Right forelimb (tissue), 1 donor: ENCODE results near the gene REXO5.
"Not testable (repeated sequence)": the region's sequence is repeated elsewhere in the genome, so short reads cannot be mapped to it uniquely, and the experiment has no call there.

ENCODE experiments used
- DNase-seq: peaks from one replicate; pipeline ENCODE4 v3.0.0-alpha.2; 2018

Gene REXO5, protein sequence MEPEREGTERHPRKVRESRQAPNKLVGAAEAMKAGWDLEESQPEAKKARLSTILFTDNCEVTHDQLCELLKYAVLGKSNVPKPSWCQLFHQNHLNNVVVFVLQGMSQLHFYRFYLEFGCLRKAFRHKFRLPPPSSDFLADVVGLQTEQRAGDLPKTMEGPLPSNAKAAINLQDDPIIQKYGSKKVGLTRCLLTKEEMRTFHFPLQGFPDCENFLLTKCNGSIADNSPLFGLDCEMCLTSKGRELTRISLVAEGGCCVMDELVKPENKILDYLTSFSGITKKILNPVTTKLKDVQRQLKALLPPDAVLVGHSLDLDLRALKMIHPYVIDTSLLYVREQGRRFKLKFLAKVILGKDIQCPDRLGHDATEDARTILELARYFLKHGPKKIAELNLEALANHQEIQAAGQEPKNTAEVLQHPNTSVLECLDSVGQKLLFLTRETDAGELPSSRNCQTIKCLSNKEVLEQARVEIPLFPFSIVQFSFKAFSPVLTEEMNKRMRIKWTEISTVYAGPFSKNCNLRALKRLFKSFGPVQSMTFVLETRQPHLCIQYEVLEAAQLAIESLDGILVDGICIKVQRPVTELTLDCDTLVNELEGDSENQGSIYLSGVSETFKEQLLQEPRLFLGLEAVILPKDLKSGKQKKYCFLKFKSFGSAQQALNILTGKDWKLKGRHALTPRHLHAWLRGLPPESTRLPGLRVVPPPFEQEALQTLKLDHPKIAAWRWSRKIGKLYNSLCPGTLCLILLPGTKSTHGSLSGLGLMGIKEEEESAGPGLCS

DNA sequence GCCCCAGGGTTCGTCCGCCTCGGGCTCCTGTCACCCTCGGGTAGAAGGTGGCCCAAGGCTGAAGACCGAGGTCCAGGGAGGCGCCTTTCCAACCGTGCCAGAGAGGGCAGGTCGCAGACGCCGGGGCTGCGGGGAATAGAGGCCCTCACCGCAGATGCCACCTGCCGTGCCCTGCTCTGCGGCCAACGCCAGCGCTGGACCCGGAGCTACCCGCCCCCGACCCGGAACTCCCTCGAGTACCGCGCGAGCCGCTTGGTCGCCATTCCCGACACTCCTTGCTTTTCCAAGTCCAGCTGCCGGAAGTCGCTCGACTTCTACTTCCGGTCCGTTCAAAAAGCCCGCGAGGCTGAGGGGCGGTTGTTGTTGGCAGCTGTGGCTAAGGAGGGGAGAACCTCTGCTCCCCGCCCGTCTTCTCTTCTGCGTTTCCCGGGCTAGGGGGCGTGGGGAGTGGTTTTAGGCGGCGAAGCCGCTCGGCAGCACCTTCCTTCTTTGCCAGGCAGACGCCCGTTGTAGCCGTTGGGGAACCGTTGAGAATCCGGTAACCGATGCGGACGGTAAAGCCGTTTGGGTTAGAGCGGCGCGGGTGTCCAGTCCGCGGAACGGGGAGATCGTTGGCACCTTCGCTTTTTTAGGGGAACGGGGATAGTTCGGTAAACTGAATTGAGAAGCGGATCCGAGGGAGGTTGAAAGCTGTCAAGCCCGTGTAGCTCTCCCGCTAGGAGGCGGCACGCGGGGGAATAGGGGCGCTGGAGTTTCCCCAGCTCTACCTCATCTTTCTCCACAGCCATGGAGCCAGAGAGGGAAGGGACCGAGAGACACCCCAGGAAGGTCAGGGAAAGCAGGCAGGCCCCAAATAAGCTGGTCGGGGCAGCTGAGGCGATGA is at the start of gene REXO5, which contains the start of gene ERI2:
Gene REXO5 (plus strand): TSS at position 360 of the 883 bp plus-strand sequence. CDS start 427 bp downstream, at position 787.
Gene ERI2 (minus strand): TSS at position 305 of the 883 bp plus-strand sequence. CDS start 42 bp downstream, at position 263.
- DNase-seq: peak; percentile 98

DNA sequence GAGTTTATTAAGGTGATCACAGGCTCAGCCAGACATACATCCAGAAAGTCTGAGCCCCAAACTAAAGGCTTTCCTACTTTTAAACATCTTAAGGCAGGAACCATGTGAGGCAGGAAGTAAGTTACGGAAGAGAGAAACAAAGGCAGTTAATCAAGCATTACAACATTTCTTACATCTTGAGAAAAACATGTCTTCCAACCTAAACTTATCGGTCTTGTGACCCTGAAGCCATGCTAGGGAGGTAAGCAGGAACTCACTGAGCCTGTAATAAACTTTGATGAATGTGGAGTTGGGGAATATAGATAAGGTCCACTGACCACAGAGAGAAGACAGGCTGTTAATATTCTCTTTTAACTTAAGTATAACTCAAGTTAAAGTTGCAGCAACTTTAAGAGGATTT is 46.0 kb upstream of the REXO5 start:
- DNase-seq: no peak

DNA sequence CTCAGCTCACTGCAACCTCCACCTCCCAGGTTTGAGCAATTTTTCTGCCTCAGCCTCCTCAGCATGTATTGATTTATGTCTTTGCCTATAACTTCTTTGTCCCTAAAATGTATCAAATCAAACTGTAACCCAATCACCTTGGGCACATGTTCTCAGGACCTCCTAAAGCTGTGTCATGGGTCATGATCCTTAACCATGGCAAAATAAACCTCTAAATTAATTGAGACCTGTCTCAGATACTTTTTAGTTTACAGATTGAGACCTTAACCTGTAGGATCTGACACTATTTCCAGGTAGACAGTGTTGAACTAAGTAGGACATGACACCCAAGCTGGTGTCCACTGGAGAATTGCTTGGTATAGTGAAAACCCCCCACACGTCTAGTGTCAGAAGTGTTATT is 45.2 kb upstream of the REXO5 start:
- DNase-seq: no peak

DNA sequence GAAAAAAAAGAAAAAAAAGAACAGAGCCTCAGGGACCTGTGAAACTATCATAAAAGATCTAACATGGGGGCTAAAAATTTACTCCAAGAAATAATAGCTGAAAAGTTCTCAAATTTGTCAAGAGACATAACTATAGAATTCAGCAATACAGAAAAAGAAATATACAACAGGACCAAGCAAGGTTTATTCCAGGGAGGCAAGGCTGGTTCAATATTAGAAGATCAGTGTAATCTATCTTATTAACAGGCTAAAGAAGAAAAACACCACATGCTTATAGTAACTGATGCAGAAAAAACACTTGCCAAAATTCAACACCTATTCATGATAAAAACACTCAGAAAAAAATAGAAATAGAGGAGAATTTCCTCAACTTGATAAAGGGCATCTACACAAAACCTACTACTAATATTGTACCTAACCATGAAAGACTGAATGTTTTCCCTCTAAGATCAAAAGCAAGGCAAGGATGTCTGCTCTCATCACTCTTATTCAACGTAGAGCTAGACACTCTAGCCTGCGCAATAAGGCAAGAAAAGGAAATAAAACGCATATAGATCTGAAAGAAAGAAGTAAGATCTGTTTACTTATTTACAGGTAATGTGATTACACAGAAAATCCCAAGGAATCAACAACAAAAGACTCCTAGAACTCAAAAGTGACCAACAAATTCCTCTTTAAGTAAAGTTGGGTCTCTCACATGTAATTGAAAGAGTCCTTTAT is 43.8 kb upstream of the REXO5 start:
- DNase-seq: no peak

DNA sequence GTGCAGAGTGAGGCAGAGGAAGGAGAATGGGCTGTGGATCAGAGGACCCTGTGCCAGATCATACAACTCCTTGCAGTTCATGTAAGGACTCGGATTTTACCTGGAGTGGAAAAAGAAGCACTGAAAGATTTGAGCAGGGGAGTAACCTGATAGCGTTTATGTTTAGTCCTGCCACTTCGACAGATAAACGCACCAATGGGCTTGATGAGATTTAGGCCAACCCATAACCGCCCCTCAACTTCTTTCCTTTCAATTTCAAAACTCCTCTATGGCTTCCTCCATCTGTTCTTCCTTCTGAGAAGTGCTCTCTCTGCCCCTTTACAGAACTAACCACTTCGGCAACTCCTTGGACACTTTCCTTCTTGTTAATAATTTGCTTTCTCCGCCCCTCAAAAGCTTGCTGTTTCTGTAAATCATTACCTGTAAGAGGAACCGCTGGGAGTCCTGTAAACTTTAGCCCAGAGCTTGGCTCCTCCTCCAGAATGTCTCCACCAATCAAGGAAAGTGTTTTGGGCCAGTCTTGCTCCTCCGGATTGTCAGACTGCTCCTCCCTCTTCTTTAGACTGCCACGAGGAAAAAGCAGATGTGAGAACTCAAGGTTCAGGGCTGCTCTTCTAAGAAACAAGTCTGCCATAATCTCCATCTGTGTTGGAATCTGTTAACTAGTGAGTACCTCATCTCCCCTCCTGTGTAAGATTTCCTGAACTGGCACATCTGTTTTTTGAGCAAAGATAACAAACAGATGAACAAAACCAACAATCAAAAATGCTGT is 42.7 kb upstream of the REXO5 start, which contains the start of gene ACSM3:
Gene ACSM3 (plus strand): TSS at position 554 of the 772 bp plus-strand sequence. CDS start 6,021 bp downstream, outside the sequence.
- DNase-seq: peak; percentile 67

DNA sequence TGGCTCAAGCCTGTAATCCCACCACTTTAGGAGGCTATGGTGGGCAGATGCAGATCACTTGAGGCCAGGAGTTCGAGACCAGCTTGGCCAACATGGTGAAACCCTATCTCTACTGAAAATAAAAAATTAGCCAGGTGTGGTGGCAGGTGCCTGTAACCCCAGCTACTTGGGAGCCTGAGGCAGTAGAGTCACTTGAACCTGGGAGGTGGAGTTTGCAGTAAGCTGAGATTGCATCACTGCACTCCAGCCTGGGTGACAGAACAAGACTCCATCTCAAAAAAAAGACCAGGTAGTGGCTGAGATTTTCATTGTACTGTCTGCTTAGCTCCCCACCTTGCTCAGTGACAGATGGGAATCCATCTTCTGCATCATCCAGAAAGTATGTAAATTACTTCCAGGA is 41.9 kb upstream of the REXO5 start:
- DNase-seq: not testable (repeated sequence)

DNA sequence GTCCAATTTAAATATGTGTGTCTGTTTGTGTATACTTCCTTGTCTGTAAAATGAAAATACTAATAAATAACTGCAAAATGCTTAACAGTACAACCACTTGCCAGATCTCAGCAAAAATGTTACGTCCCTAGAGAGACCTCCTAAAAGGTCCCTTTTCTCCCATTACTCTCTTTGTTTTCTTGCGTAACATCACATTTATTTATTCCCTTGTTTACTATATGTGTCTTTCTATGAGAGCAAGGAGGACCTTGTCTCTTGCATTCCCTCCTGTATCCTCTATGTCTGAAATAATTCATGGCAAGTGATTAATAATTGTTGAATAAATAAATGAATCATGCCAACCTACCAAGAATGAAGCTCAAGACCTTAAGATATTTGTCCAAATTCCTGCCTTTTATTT is 40.6 kb upstream of the REXO5 start:
- DNase-seq: no peak

DNA sequence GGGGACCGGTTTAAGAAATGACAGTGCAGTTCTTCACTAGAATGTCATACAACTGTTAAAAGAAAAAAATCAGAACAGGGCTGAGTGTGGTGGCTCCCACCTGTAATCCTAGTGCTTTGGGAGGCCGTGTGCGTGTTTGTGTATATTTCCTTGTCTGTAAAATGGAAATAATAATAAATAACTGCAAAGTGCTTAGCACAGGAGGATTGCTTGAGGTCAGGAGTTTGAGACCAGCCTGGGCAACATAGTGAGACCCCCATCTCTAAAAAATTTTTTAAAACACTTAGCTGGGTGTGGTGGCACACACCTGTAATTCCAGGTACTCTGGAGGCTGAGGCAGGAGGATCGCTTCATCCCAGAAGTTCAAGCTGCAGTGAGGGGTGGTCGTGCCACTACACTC is 40.0 kb upstream of the REXO5 start:
- DNase-seq: no peak

DNA sequence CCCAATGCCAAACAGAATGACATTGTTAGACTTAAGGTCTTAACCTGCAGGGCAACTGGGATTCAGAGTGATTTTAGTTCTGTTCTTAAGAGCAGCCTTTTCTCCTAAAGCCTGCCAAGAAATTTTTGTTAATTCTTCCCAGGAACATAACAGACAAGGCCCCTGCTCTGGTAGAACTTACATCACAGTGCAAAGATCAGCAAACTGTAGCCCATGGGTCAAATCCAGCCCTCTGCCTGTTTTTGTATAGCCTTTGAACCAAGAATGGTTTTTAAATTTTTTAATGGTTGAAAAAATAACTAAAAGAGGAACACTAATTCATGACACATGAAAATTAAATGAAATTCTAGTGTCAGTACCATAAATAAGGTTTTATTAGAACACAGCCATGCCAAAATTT is 38.8 kb upstream of the REXO5 start:
- no peak for DNase-seq

DNA sequence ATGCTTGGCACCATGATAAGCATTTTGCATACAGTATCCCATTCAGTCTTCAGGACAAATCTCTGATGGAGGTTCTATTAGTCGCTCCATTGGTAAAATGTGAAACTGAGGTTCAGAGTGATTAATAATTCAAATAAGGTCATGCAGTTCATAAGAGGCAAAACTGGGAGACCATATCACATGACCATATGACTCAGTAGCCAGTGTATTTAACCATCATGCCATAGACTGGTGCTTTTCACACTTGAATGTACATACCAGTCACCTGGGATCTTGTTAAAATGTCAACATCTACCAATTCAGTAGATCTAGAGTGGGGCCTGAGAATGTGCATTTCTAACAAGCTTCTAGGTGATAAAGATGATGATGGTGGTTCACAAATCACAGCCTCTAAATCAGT is 38.2 kb upstream of the REXO5 start:
- no peak for DNase-seq

DNA sequence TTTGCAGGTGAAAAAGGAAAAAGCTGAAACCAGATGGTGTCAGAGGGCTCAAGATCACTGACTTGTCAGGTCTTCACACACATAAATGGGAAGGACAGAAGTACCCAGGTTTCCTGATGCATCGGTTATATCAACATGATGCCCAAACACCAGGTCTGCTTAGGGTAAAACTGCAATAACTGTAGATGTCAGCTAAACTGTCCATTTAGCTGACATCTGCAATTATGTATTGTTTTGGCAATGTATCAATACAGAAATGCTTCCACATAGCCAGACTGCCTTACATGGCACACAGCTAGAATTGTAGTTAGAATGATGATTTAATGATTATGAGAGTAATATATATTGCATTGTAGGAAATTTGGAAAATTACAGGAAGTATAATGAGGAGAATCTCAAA is 37.5 kb upstream of the REXO5 start:
- no peak for DNase-seq

DNA sequence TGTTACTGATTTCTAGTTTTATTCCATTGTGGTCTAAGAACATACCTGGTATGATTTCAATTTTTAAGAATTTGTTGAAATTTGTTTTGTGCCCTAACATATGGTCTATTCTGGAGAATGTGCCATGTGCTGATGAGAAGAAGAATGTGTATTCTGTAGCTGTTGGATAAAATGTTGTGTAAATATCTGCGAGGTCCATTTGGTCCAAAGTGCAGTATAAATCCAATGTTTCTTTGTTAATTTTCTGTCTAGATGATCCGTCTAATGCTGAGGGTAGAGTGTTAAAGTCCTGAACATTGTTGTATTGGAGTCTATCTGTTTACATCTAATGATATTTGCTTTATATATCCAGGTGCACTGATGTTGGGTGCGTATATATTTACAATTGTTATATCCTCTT is 32.6 kb upstream of the REXO5 start:
- DNase-seq: no peak

DNA sequence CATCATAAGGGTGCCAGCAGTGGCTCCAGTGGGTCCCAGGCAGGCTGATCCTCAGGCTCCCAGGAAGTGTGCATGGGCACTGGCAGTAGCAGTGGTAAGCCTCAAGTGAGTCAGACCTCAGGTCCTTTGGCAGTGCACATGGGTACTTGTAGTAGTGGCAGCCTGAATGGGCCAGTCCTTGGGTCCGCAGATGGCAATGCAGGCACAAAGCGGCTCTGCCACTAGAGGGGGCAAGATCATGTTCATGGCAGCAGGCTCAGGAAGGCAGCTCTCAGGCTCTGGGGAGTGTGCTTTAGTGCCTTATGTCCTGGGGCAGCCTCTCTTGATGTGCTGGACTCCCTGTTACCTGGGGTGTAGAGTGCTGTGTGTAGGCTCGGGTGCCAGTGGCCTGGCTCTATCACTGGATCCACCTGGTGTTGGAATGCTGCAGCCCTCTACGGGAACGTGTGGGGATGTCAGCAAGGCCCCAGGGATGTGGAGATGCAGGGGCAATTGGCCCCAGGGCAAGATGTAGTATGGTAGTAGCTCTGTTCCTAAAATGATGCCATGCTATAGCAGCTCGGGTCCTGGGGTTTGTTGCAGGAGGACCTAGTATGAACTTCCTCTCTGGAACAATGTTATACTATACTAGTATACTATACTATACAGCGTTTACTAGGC is 31.5 kb upstream of the REXO5 start:
- DNase-seq: peak; percentile 47

DNA sequence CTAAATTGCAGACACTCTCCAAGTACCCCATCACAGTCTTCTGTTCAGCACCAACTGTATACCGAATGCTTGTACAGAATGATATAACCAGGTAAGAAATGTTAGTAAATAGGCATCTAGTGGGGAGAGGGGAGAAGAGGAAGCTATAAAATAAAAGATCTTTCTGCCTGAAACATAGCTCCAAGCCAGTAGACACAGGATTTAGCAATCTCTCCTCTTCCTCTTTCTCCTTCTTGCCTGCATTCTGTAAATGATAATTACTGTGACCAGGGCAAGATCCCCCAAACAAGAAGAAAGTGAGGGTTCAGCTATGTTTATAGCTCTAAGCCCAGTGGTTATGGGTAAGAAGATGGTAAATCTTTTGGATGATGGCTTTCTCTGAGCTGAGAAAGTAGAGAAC is 24.6 kb upstream of the REXO5 start:
- DNase-seq: no peak

DNA sequence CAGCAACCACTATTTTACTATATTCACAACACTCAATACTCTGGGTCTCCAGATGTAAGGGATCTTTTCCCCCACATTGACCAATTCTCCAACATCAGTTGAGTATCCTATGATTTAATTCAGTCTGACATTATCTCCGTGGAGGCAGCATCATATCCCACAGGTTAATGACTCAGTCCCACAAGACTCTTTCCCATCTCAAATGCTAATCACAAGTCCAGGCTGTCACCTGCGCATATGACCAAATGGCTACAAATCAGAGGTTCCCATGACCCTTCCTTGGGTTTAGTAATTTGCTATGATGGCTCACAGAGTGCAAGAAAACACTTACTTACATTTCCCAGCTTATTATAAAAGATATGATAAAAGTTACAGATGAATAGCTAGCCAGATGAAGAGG is 23.9 kb upstream of the REXO5 start:
- DNase-seq: no peak

DNA sequence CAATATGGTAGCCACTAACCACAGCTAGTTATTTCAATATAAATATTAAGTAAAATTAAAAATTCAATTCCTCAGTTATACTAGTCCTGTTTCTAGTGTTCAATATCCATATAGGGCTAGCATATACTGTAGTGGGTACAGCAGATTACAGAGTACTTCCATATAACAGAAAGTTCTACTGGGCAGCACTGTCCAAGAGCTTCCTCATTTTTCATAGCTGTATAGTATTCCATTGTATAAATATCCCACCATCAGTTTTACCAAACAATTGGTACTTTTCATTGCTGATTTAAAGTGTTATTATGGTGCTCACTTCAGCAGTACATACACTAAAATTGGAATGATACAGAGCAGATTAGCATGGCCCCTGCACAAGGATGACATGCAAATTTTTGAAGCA is 22.1 kb upstream of the REXO5 start:
- DNase-seq: no peak

DNA sequence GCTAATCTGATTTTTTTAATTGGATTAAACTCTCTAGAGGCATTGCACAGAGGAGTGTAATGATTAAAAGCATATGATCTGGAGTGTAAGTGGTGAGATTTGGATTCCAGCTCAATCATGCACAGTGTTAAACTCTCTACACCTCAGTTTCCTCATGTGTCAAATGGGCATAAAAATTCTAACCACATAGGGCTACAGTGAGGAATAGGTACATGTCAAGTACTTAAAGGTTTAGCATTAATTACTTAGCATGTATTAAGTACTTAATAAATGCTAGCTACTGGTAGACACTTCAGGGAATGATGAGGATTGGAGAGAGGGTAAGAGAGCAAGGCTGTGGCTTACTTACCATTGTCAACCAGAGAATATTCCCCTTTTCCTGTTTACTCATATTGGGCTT is 17.2 kb upstream of the REXO5 start:
- DNase-seq: no peak

DNA sequence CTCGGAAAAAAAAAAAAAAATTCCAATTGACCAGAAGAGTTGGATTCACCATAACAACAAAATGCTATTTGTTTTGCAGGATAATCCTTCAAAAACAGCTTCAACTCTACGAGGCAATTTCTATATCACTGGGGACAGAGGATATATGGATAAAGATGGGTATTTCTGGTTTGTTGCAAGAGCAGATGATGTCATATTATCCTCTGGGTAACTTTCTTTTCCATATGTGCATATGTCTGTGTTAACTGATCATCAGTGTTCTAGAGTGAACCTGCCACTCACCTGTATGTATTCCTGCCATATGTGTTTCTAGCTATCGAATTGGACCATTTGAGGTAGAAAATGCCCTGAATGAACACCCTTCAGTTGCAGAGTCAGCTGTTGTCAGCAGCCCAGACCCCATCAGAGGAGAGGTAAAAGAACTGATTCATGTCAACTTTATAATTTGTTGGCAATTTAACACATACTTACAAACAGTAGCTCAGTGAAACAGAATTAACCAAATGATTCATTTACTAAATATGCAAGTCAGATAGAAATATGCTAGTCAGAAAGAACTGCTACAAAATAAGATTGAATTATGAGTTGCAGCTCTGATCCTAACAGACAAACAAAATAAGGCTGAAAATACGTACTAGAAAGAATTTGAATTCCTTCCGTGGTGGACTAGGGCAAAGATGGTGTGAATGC is 14.3 kb upstream of the REXO5 start:
- no peak for DNase-seq

DNA sequence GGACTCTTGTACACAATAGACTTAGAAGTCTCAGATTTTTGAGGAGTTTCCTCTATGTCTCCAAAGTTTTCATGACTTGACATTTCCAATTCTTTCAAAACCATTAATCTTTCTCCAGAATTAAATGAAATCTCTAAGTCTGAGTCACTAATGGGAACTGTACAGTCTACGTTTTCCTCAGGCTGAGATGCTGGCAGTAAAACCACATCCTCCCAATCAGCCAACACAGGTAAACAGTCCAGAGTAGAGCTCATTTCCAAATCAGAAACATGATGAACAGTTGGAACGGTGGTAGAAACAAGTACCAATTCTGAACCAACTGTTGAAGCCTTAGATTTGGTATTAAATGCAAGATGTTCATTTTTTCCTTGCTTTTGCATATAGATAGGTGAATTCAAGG is 8.0 kb upstream of the REXO5 start:
- DNase-seq: no peak

DNA sequence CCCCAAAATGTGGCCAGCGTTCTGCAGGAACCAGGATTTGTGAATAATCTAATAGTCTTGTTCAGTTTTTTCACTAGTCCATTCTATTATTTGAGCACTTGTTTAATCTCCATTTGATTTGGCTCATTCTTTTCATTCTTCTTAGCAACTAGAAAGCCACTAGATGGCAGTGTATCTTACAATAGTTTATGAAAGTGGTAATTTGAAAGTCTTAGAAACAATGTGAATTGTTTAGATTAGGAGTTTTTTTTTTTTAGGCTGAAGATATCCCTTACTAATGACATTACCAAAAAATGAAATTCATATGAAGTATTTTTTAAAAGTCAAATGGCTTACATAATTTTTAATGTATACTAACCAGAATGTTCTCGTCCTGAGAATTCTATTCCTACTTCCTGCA is 6.7 kb upstream of the REXO5 start:
- DNase-seq: no peak
